ENCODE data around the gene ME3.

Gene ME3

GRCh38 chr11:86672007-86672621 is at the start of gene ME3:
TSS of gene ME3 (minus strand) at chr11:86672616.
- peak; percentile 57 for DNase-seq (ENCODE audit: low spot score)

GRCh38 chr11:86722006-86722405 is 49.6 kb upstream of the ME3 start:
- no peak for DNase-seq (ENCODE audit: low spot score)

GRCh38 chr11:86720546-86720945 is 48.1 kb upstream of the ME3 start:
- DNase-seq (ENCODE audit: low spot score) = no peak

DNA sequence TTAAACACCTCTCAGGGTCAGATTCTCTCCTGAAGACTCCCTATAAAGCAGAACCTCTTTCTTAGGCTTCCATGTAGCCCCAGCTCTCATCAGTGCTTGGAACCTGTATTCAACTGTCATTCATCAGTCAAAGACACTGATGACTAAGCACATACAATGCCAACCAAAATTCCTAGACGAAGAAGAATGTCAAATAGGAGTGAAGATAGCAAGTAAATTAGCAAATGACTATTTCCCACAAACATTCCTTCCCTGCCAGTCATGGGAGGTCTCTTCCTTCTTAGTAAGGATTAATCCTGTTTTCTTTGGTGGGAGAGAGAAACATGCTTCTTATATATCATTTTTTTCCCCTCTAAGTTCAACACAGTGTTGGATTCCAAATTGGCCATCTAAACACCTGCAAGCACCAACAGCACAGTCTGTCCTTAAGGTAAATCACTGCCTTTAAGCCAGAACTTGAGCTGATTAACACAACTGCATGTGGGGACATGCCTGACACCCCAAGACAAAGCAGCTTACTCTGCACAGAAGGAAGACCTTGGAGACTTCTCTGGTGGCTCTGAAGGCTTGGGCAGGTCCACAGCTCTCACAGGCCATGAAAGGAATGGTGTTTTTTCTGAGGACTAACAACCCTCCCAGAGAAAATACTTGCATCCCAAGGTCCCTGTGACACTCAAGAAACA is 47.5 kb upstream of the ME3 start:
- no peak for DNase-seq (ENCODE audit: low spot score)

GRCh38 chr11:86718999-86719398 is 46.6 kb upstream of the ME3 start:
- no peak for DNase-seq (ENCODE audit: low spot score)

GRCh38 chr11:86718521-86718920 is 46.1 kb upstream of the ME3 start:
- no peak for DNase-seq (ENCODE audit: low spot score)

- no peak for DNase-seq (ENCODE audit: low spot score)
These were observed 45.5 kb upstream of the ME3 start for GRCh38 chr11:86717817-86718501.

DNA sequence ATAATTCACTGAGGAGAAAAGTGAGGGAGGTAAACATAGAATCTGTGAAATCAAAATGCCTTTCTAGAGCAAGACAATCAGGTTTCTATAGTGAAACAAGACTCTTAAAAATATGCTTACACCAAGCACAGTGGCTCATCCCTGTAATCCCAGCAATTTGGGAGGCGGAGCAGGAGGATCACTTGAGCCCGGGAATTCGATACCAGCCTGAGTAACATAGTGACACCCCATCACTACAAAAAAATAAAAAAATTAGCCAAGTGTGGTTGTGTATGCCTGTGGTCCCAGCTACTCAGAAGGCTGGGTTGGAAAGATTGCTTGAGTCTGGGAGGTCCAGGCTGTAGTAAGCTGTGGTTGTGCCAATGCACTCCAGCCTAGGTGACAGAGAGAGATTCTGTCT is 43.2 kb upstream of the ME3 start:
- DNase-seq (ENCODE audit: low spot score) = no peak

- no peak for DNase-seq (ENCODE audit: low spot score)
These were observed 41.1 kb upstream of the ME3 start for GRCh38 chr11:86713552-86713951.

DNA sequence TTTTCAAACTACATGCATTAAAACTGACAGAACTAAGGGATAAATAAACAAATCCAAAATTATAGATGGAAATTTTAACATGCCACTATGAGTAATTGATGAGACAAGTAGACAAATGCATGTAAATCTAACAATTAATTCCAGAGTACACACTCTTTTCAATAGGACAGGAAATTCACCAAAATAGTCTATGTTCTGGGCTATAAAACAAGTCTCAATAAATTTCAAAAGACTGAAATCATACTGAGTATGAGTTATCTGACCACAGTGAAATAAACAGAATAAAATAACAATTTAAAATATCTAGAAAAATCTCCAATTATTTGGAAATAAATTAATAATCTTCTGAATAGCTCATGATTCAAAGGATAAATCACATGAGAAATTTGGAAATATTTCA is 38.5 kb upstream of the ME3 start:
- no peak for DNase-seq (ENCODE audit: low spot score)

DNA sequence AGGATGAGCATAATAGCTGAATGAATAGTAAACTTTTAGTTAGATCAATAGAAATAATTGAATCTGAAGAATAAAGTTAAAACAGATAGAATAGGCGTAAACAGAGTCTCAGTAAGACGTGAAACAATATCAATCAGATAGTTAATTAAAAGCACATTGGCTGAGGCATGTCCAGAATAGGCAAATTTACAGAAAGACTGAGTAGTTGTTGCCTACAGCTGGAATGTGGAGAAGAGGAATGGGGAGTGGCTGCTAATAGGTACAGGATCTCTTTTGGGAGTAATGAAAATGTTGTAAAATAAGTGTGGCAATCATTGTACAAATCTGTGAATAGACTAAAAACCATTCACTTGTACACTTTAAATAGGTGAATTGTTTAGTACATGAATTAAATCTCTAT is 36.3 kb upstream of the ME3 start:
- no peak for DNase-seq (ENCODE audit: low spot score)

DNA sequence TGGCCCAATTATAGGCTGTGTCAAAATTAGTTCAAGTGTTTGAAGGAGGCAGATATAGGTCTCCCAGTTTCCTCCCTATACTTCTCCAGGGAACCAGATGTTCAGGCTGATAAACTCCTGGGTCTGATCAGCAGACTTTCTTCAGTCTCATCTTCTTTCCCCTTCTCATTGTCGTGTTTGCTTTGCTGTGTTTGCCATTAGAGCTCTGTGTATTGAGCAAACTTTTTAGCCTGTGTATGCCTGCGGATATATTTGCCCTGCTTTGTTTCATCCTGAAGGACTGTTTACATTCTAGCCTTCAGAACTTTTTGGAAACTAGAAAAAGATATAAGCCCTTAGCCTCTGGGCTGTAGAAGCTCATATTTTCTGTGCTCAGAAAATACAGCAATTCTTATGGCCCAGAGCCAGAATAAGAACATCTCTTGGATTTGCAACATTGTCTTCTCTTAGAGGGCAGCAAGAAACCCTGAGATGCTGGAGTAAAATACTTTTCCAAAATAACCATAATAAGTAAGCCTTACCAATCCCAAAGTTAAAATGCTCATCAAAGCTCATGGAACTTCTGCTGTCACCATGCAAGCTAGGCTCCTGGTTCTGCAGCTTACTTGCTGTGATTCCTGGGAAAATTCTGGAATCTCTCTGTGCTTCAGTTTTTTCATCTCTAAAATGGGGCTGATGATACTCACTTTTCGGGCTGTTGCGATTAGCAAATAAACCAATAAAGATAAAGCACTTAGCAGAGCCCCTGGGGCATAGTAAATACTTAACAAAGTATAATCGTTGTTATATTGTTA is 34.1 kb upstream of the ME3 start:
- no peak for DNase-seq (ENCODE audit: low spot score)

GRCh38 chr11:86704710-86705109 is 32.3 kb upstream of the ME3 start:
- DNase-seq (ENCODE audit: low spot score) = no peak

DNA sequence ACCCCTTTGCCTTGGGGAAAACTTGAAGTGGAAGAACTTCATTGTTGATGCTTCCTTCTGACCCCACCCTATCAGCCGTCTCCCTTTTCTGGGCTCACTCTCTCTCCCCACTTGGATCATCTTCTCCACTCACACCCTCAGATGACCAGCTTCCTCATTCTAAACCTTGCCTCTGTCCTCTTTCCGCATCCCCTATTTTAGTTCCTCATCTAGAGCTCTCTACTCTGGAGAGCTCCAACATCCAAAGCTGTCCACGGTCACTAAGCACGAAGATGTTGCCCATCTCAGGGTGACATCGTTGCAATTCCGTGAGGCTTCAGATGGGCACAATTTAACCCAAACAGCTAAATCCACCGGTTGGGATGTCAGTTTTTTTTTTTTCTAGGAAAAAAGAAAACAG is 31.6 kb upstream of the ME3 start:
- no peak for DNase-seq (ENCODE audit: low spot score)

DNA sequence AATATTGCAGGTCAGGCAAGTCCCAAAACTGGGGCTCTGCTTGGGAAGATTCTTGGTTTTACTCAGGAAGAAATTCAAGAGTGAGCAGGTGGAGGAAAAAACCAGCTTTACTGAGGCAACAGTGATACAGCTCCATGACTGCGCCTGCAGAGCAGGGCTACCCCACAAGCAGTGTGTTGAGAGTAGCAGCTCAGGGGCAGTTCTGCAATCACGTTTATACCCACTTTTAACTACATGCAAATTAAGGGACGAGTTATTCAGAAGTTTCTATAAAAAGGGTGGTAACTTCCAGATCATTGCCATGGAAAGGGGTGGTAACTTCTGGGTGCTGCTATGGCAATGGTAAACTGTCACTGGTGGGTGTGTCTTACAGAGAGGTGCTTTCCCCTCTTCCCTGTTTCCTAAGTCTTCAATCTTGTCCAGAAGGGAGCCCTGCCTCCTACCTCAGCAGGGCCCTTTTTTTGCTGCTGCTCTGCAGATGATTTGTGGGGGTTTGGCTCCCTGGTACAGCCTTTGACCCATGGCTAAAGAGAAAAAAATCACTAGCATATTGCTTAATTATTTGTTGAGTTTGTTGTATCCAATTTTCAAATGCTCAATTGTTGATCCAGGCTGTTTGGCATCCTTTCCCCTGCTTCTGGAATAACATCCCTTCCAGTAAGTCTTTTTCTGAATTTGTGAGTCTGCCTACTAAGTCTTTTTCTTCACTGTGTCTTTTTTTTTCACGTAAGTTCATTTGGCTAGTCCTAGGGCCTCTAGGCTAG is 30.0 kb upstream of the ME3 start:
- no peak for DNase-seq (ENCODE audit: low spot score)

GRCh38 chr11:86699040-86699791 is 26.8 kb upstream of the ME3 start:
- no peak for DNase-seq (ENCODE audit: low spot score)

GRCh38 chr11:86698639-86699038 is 26.2 kb upstream of the ME3 start:
- no peak for DNase-seq (ENCODE audit: low spot score)

- DNase-seq (ENCODE audit: low spot score) = no peak
These were observed 24.0 kb upstream of the ME3 start for GRCh38 chr11:86696451-86696850.

DNA sequence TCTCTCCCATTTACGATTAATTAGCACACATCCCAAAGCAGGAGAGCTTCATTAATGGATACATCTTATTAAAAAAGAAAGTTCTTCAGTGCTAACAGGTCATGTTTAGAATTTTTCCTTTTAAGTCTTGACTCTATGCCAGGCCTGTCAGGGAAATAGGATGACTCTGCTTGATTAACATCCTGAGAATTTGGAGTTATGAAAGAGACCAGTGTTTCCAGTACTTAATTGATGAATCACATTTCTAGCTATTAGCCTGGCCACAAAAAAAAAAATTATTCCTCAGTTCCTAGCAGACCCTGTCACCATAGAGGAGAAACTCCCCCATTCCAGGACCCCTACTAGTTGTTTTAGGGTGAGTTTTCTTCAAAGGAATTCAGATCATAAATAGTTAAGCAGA is 23.6 kb upstream of the ME3 start:
- DNase-seq (ENCODE audit: low spot score) = no peak

DNA sequence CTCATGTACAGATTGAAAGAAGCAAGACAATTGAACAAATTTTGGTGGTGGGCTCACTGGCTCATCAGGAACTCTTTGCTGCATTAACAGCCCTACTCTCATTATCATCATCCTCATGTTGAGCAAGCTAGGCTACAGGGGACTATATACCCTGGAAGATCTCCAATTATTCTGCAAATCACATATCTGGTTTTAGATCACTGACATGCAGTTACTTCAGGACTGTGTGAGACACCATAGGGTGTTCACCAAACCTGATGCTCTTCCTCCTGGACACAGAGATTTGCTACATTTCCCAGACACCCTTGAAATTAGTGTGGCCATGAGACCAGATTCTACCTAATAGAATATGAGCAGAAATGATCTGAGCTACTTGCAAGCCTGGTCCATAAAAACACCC is 23.0 kb upstream of the ME3 start:
- DNase-seq (ENCODE audit: low spot score) = no peak

DNA sequence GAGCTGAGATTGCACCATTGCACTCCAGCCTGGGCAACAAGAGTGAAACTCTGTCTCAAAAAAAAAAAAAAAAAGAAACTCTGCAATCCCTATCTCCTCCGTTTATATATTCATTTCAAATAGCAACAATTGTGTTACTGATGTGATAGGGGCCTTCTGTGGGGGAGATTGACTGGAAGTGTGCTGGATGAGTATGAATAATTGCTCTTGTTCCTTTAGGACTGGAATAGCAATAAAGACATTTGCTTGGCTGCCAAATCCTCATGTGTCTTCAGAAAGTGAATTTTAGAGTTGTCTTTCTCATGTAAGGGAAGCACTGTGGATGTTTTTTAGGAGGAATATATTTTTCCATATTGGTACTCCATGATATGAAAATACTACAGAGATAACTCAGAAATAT is 21.1 kb upstream of the ME3 start:
- DNase-seq (ENCODE audit: low spot score) = no peak
